Dendritic cell treated with granulocyte-macrophage colony-stimulating factor and Interleukin-4, amounts not matched to agents 40 ng/mL and 50 ng/mL, for 4 days (primary cell): Measurements from ENCODE around the gene VPS54.
A peak's percentile ranks its signal among the peaks of the same experiment; 100 is the strongest.

Source experiments
- H3K27ac Mint-ChIP-seq: one replicate; pipeline ENCODE4 v1.8.0; 2022; ENCODE audit warnings: mild to moderate bottlenecking, mixed read lengths
- H3K27me3 Mint-ChIP-seq: one replicate; pipeline ENCODE4 v1.8.0; 2022; ENCODE audit warnings: mild to moderate bottlenecking, mixed read lengths
- H3K36me3 Mint-ChIP-seq: one replicate; pipeline ENCODE4 v1.8.0; 2022; ENCODE audit warnings: low read depth, mixed read lengths
- H3K4me1 Mint-ChIP-seq: one replicate; pipeline ENCODE4 v1.8.0; 2022; ENCODE audit warnings: low read depth, mixed read lengths
- H3K4me3 Mint-ChIP-seq: one replicate; pipeline ENCODE4 v1.8.0; 2022; ENCODE audit warnings: mild to moderate bottlenecking, moderate library complexity, mixed read lengths
- H3K9me3 Mint-ChIP-seq: one replicate; pipeline ENCODE4 v1.8.0; 2022; ENCODE audit warnings: mixed read lengths
- intact Hi-C: fragments of 100-400 bp; cut with micrococcal nuclease; formaldehyde crosslinking; loops from one replicate; pipeline ENCODE4 v1.15.0; 2022

VPS54 gene

GRCh38 chr2:64019083-64019974, at the start of gene VPS54:
Gene VPS54, minus strand, starts transcription at chr2:64019428. Its CDS starts 35,429 bp downstream, at chr2:63983999.
- Mint-ChIP-seq H3K27ac (peak within 1 kb of the TSS; percentile 100), H3K4me3 (peak within 1 kb of the TSS; percentile 93), H3K36me3 (peaks cover 18% of the 10 kb centered on the region), H3K9me3 (no peaks in the 10 kb centered on the region), H3K4me1 (peaks cover 36% of the 10 kb centered on the region), H3K27me3 (no peaks in the 10 kb centered on the region)
- intact Hi-C loops: loop anchor here (5.0 kb wide), 1 partner anchor 177 kb away; the partner anchor contains the start of gene UGP2

- intact Hi-C loops: no loop called here
- no peak overlapping the region for H3K4me3 Mint-ChIP-seq
- no peak overlapping the region for H3K27ac Mint-ChIP-seq
- no peaks in the 10 kb centered on the region for H3K36me3 Mint-ChIP-seq
- no peaks in the 10 kb centered on the region for H3K4me1 Mint-ChIP-seq
- no peaks in the 10 kb centered on the region for H3K27me3 Mint-ChIP-seq
- H3K9me3 Mint-ChIP-seq: no peaks in the 10 kb centered on the region
These were observed 48.1 kb upstream of the VPS54 start for GRCh38 chr2:64067326-64067725.

- intact Hi-C loops: no loop called here
- Mint-ChIP-seq H3K4me1 (peaks cover 9% of the 10 kb centered on the region), H3K27me3 (no peaks in the 10 kb centered on the region), H3K9me3 (no peaks in the 10 kb centered on the region), H3K27ac (no peak overlapping the region), H3K36me3 (no peaks in the 10 kb centered on the region), H3K4me3 (no peak overlapping the region)
These were observed 46.3 kb upstream of the VPS54 start for GRCh38 chr2:64065516-64065915.

- Mint-ChIP-seq H3K4me3 (no peak overlapping the region), H3K27me3 (no peaks in the 10 kb centered on the region)
These were observed 44.7 kb upstream of the VPS54 start for GRCh38 chr2:64063924-64064331.

GRCh38 chr2:64063454-64063853, 44.2 kb upstream of the VPS54 start:
- Mint-ChIP-seq H3K27me3 (no peaks in the 10 kb centered on the region), H3K4me1 (peaks cover 9% of the 10 kb centered on the region), H3K36me3 (no peaks in the 10 kb centered on the region), H3K9me3 (no peaks in the 10 kb centered on the region), H3K4me3 (no peak overlapping the region), H3K27ac (no peak overlapping the region)
- intact Hi-C loops: no loop called here

More at GRCh38 chr2:64063924-64064331, 44.7 kb upstream of the VPS54 start:
- intact Hi-C loops: no loop called here
- no peaks in the 10 kb centered on the region for H3K9me3 Mint-ChIP-seq
- no peak overlapping the region for H3K27ac Mint-ChIP-seq
- H3K4me1 Mint-ChIP-seq: peaks cover 9% of the 10 kb centered on the region
- no peaks in the 10 kb centered on the region for H3K36me3 Mint-ChIP-seq

GRCh38 chr2:64062840-64063239, 43.6 kb upstream of the VPS54 start:
- H3K4me1 Mint-ChIP-seq: peaks cover 9% of the 10 kb centered on the region
- H3K27ac Mint-ChIP-seq: no peak overlapping the region
- intact Hi-C loops: no loop called here
- no peaks in the 10 kb centered on the region for H3K9me3 Mint-ChIP-seq
- no peaks in the 10 kb centered on the region for H3K36me3 Mint-ChIP-seq
- H3K4me3 Mint-ChIP-seq: no peak overlapping the region
- no peaks in the 10 kb centered on the region for H3K27me3 Mint-ChIP-seq

GRCh38 chr2:64059270-64059669, 40.0 kb upstream of the VPS54 start:
- no peak overlapping the region for H3K4me3 Mint-ChIP-seq
- H3K36me3 Mint-ChIP-seq: no peaks in the 10 kb centered on the region
- H3K4me1 Mint-ChIP-seq: peaks cover 9% of the 10 kb centered on the region
- intact Hi-C loops: loop anchor here (10.0 kb wide), 2 partner anchors 436 to 506 kb away; no protein-coding TSS in a partner anchor
- H3K27me3 Mint-ChIP-seq: peaks cover 3% of the 10 kb centered on the region
- H3K27ac Mint-ChIP-seq: no peak overlapping the region
- H3K9me3 Mint-ChIP-seq: no peaks in the 10 kb centered on the region

GRCh38 chr2:64056021-64056420, 36.8 kb upstream of the VPS54 start:
- intact Hi-C loops: loop anchor here (10.0 kb wide), 2 partner anchors 439 to 509 kb away; no protein-coding TSS in a partner anchor

GRCh38 chr2:64054161-64054915, 35.1 kb upstream of the VPS54 start:
- intact Hi-C loops: loop anchor here (10.0 kb wide), 2 partner anchors 440 to 510 kb away; no protein-coding TSS in a partner anchor
- Mint-ChIP-seq H3K4me3 (no peak overlapping the region), H3K27ac (no peak overlapping the region)

More at GRCh38 chr2:64056021-64056420, 36.8 kb upstream of the VPS54 start:
- no peak overlapping the region for H3K27ac Mint-ChIP-seq
- peaks cover 3% of the 10 kb centered on the region for H3K4me1 Mint-ChIP-seq
- no peak overlapping the region for H3K4me3 Mint-ChIP-seq
- H3K27me3 Mint-ChIP-seq: peaks cover 3% of the 10 kb centered on the region
- H3K36me3 Mint-ChIP-seq: no peaks in the 10 kb centered on the region
- no peaks in the 10 kb centered on the region for H3K9me3 Mint-ChIP-seq

GRCh38 chr2:64052463-64053241, 33.4 kb upstream of the VPS54 start:
- intact Hi-C loops: loop anchor here (10.0 kb wide), 2 partner anchors 442 to 512 kb away; no protein-coding TSS in a partner anchor
- H3K27ac Mint-ChIP-seq: no peak overlapping the region

More at GRCh38 chr2:64054161-64054915, 35.1 kb upstream of the VPS54 start:
- peaks cover 4% of the 10 kb centered on the region for H3K4me1 Mint-ChIP-seq
- no peaks in the 10 kb centered on the region for H3K36me3 Mint-ChIP-seq
- H3K9me3 Mint-ChIP-seq: no peaks in the 10 kb centered on the region
- peaks cover 3% of the 10 kb centered on the region for H3K27me3 Mint-ChIP-seq

GRCh38 chr2:64049633-64050220, 30.5 kb upstream of the VPS54 start:
- Mint-ChIP-seq H3K4me1 (peaks cover 4% of the 10 kb centered on the region), H3K27me3 (peaks cover 2% of the 10 kb centered on the region), H3K9me3 (no peaks in the 10 kb centered on the region), H3K36me3 (no peaks in the 10 kb centered on the region), H3K27ac (no peak overlapping the region), H3K4me3 (no peak overlapping the region)
- intact Hi-C loops: loop anchor here (1.0 to 10.0 kb wide), 5 partner anchors 89 to 515 kb away; no protein-coding TSS in a partner anchor

More at GRCh38 chr2:64052463-64053241, 33.4 kb upstream of the VPS54 start:
- Mint-ChIP-seq H3K36me3 (no peaks in the 10 kb centered on the region), H3K4me3 (no peak overlapping the region), H3K27me3 (peaks cover 3% of the 10 kb centered on the region), H3K9me3 (no peaks in the 10 kb centered on the region), H3K4me1 (peaks cover 4% of the 10 kb centered on the region)

GRCh38 chr2:64045938-64046337, 26.7 kb upstream of the VPS54 start:
- no peak overlapping the region for H3K27ac Mint-ChIP-seq
- no peaks in the 10 kb centered on the region for H3K9me3 Mint-ChIP-seq
- no peaks in the 10 kb centered on the region for H3K36me3 Mint-ChIP-seq
- peaks cover 4% of the 10 kb centered on the region for H3K4me1 Mint-ChIP-seq
- no peaks in the 10 kb centered on the region for H3K27me3 Mint-ChIP-seq
- H3K4me3 Mint-ChIP-seq: no peak overlapping the region
- intact Hi-C loops: loop anchor here (5.0 kb wide), 1 partner anchor 266 kb away; no protein-coding TSS in a partner anchor

GRCh38 chr2:64040161-64040560, 20.9 kb upstream of the VPS54 start:
- no peak overlapping the region for H3K4me3 Mint-ChIP-seq

More at GRCh38 chr2:64040161-64040560, 20.9 kb upstream of the VPS54 start:
- Mint-ChIP-seq H3K27ac (no peak overlapping the region), H3K9me3 (peaks cover under 1% of the 10 kb centered on the region), H3K4me1 (peaks cover 20% of the 10 kb centered on the region), H3K27me3 (no peaks in the 10 kb centered on the region), H3K36me3 (no peaks in the 10 kb centered on the region)
- intact Hi-C loops: no loop called here
